Measurements from ENCODE around the gene CDH4. TPM values are rescaled to one million over a fixed set of nuclear protein-coding genes. Genes with fewer than 3 reads are reported as not detected.

CDH4 gene
- total and polyA plus RNA-seq, 2 of the 4 experiments (the other 2 are of a cell fraction): 1.6 to 3.5 TPM

DNA sequence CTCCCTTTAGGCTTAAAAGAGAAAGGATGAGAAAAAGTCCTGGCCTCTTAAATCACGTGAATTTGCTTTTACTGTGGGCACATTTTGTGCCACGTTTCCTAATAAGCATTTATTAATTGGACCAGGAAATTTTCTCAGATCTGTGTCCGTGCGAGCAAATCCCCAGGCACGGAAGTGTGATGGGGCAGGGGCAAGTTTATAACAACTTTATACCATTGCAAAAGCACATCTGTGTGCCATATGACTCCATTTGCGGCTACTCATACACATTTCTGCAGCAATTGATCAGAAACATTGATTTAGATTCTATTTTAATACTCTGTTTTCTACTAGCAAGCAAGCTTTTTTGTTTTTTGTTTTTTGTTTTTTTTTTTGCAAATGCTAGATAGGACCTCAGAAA, 440.4 kb downstream of the CDH4 start:
- no peaks in the 10 kb centered on the region for H4K20me1 ChIP-seq (ENCODE audit: insufficient read depth, low read length)
- no peak overlapping the region for H2AFZ ChIP-seq (replicated peaks; ENCODE audit: low read length, poor library complexity)
- no peak overlapping the region for H3K18ac ChIP-seq (ENCODE audit: low read depth, low read length)
- no peak for ATAC-seq (ENCODE audit: low read depth)
- DNase-seq: no peak
- no CpG with 5 or more reads among the region's 6 CpGs for WGBS, 2 experiments (ENCODE audit: extremely low coverage in 2 of 2, insufficient read length in 1 of 2)
- ChIA-PET POLR2A (ENCODE audit: unreplicated experiment) (no interaction called here), CTCF (no interaction called here)
- no peaks in the 10 kb centered on the region for H3K9me1 ChIP-seq (ENCODE audit: insufficient read depth, low read length)
- no peak overlapping the region for H2BK5ac ChIP-seq (ENCODE audit: low read depth, low read length, poor library complexity, severe bottlenecking)
- H3K27me3 ChIP-seq (ENCODE audit: control insufficient read depth, insufficient read depth, low read length): no peaks in the 10 kb centered on the region; the same call in 1 of the 2 replicates
- in situ Hi-C loops (cut with MboI; ENCODE audit: low sequenced_read_pairs): no loop called here
- peaks cover 5% of the 10 kb centered on the region; the same call in 1 of the 2 replicates for H3K9me3 ChIP-seq (ENCODE audit: control insufficient read depth, insufficient read depth, low read length)
- H3K56ac ChIP-seq (ENCODE audit: extremely low read depth, insufficient read depth, low read length): no peak overlapping the region
- H3K36me3 ChIP-seq (ENCODE audit: control insufficient read depth, insufficient read depth, low read length): no peaks in the 10 kb centered on the region
- no peak overlapping the region for H3K4me2 ChIP-seq (ENCODE audit: low read depth, low read length)
- no peak overlapping the region for H3K14ac ChIP-seq (replicated peaks; ENCODE audit: low read depth, low read length)
- no peak overlapping the region for H2BK20ac ChIP-seq (ENCODE audit: low read depth, low read length)
- no peaks in the 10 kb centered on the region for H3K4me1 ChIP-seq (ENCODE audit: control insufficient read depth, insufficient read depth, low read length)
- no peak overlapping the region for H4K91ac ChIP-seq (ENCODE audit: insufficient read depth, low read depth, low read length)
- no peak overlapping the region for H3K4me3 ChIP-seq (ENCODE audit: insufficient read depth, low read depth, low read length)
- no peak for TF ChIP-seq RAD21 (IDR thresholded peaks at IDR 0.05; ENCODE audit: low read length)
- TF ChIP-seq MAFK (IDR thresholded peaks at IDR 0.05; ENCODE audit: low read depth, low read length): no peak
- TF ChIP-seq, protein P1, sequence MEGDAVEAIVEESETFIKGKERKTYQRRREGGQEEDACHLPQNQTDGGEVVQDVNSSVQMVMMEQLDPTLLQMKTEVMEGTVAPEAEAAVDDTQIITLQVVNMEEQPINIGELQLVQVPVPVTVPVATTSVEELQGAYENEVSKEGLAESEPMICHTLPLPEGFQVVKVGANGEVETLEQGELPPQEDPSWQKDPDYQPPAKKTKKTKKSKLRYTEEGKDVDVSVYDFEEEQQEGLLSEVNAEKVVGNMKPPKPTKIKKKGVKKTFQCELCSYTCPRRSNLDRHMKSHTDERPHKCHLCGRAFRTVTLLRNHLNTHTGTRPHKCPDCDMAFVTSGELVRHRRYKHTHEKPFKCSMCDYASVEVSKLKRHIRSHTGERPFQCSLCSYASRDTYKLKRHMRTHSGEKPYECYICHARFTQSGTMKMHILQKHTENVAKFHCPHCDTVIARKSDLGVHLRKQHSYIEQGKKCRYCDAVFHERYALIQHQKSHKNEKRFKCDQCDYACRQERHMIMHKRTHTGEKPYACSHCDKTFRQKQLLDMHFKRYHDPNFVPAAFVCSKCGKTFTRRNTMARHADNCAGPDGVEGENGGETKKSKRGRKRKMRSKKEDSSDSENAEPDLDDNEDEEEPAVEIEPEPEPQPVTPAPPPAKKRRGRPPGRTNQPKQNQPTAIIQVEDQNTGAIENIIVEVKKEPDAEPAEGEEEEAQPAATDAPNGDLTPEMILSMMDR (conservative IDR thresholded peaks at IDR 0.05; ENCODE audit: low read depth, low read length): no peak
- H2BK15ac ChIP-seq (ENCODE audit: low read depth, low read length): no peak overlapping the region
- no peak overlapping the region for H2BK120ac ChIP-seq (ENCODE audit: low read depth, low read length)
- no peak overlapping the region for H3K9ac ChIP-seq (ENCODE audit: low read depth, low read length)
- dilution Hi-C loops (cut with HindIII; ENCODE audit: low sequenced_read_pairs, unreplicated experiment): no loop called here
- no peak overlapping the region for H3K23ac ChIP-seq (ENCODE audit: low read depth, low read length)
- H4K8ac ChIP-seq (ENCODE audit: low read depth in 2 of 2, low read length in 2 of 2): no peak overlapping the region
- H3K79me1 ChIP-seq (ENCODE audit: low read depth in 1 of 2, low read length in 2 of 2): no peaks in the 10 kb centered on the region
- H3K4ac ChIP-seq (ENCODE audit: low read depth, low read length): no peak overlapping the region
- BruUV-seq (replicated peaks): no TSS peak
- no peak overlapping the region for H4K5ac ChIP-seq (ENCODE audit: low read depth, low read length)
- H2AK9ac ChIP-seq (replicated peaks; ENCODE audit: low read depth, low read length, poor library complexity): no peak overlapping the region
- no peak overlapping the region for H2AK5ac ChIP-seq (ENCODE audit: low read depth, low read length)
- H3K27ac ChIP-seq (ENCODE audit: insufficient read depth, low read length): no peak overlapping the region
- intact Hi-C loops (cut with micrococcal nuclease): no loop called here

Measured in IMR-90 (cell line).